GM06990 (cell line): Measurements from ENCODE around the gene POLD2.
A peak's percentile ranks its signal among the peaks of the same experiment; 100 is the strongest.

Source experiments
- DNase-seq: peaks from one replicate; pipeline ENCODE4 v3.0.0-alpha.2; 2011; ENCODE audit not compliant: insufficient read length; ENCODE audit errors: extremely low read depth
- H3K27me3 ChIP-seq: replicated peaks from 2 replicates; pipeline ENCODE4 v1.6.0; 2011; ENCODE audit warnings: low read length; ENCODE audit not compliant: control insufficient read depth, insufficient read depth
- H3K36me3 ChIP-seq: 2 replicates; pipeline ENCODE4 v1.5.1; 2011; ENCODE audit warnings: low read length; ENCODE audit not compliant: control insufficient read depth, insufficient read depth
- H3K4me3 ChIP-seq: replicated peaks from 2 replicates; pipeline ENCODE4 v1.5.1; 2011; ENCODE audit warnings: low read depth, mild to moderate bottlenecking, control low read depth, low read length
- TF ChIP-seq, protein P1 (sequence below): IDR thresholded peaks from 2 replicates; pipeline ENCODE4 v1.5.1; 2011; ENCODE audit warnings: low read length, control low read depth, mild to moderate bottlenecking, inconsistent platforms; ENCODE audit not compliant: insufficient read depth, poor library complexity, severe bottlenecking

POLD2 gene

DNA sequence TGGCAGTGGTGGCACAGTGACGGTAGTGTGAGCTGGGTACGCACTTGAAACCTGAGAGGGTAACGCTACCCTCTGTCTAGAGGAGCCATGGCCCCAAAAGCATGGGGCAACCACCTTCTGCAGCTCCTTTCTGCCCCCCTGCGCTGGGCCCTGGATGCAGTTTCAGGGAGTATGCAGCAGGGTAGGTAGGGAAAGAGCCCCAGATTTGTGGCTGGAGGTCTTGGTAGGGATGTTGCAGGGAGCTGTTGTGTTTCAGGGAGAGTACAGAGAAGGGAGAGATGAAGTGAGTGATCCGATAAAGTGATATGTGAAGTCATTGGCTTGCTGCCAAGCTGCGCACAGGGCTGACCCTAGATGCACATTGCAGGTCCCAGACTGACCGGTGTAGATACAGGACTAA lies 55.3 kb downstream of the POLD2 start:
- DNase-seq: no peak
- TF ChIP-seq, protein P1, sequence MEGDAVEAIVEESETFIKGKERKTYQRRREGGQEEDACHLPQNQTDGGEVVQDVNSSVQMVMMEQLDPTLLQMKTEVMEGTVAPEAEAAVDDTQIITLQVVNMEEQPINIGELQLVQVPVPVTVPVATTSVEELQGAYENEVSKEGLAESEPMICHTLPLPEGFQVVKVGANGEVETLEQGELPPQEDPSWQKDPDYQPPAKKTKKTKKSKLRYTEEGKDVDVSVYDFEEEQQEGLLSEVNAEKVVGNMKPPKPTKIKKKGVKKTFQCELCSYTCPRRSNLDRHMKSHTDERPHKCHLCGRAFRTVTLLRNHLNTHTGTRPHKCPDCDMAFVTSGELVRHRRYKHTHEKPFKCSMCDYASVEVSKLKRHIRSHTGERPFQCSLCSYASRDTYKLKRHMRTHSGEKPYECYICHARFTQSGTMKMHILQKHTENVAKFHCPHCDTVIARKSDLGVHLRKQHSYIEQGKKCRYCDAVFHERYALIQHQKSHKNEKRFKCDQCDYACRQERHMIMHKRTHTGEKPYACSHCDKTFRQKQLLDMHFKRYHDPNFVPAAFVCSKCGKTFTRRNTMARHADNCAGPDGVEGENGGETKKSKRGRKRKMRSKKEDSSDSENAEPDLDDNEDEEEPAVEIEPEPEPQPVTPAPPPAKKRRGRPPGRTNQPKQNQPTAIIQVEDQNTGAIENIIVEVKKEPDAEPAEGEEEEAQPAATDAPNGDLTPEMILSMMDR: peak; percentile 1
- no peaks in the 10 kb centered on the region for H3K27me3 ChIP-seq
- H3K36me3 ChIP-seq: peaks cover 7% of the 10 kb centered on the region
- H3K4me3 ChIP-seq: no peak overlapping the region

DNA sequence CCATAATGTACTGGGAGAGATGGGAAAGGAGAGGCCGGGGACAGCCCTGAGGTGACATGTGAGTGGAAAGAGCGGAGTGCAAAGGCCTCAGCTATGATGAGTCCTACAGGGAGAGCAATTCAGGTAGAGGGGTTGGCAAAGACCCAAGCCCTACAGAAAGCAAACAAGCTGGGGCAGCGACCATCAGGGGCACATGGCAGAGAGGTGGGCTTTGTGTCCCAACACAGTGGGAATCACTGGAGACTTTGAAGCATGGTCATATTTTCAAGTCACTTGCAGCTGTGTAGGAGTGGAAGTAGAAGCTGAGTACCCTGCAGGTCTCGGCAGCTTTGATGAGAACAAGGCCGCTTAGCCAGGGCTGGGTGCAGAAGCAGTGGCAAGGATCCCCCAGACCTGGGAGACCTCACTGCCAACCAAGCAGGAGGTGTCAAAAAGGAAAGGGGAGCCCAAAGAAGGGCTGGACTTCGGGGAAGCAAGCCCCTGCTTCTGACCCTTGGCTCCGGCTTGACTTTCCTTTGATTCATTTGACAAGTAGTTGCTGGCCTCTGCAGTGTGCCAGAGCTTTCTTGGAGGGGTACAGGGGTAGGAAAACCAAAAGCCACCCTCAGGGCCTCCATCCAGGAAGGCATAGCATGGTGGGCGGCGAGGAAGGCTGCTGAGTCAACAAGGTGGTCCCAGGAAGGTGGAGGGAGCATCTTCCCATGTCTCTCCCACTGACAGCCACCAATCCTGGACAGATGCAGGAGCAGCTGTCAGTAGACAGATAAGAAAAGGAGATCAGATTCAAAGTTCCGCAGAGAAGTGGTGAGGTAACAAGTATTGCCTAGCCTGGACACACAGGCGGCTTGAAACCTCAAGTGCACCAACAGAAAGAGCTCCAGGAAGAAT lies 56.0 kb downstream of the POLD2 start:
- TF ChIP-seq, protein P1: no peak
- no peak for DNase-seq
- H3K4me3 ChIP-seq: no peak overlapping the region

DNA sequence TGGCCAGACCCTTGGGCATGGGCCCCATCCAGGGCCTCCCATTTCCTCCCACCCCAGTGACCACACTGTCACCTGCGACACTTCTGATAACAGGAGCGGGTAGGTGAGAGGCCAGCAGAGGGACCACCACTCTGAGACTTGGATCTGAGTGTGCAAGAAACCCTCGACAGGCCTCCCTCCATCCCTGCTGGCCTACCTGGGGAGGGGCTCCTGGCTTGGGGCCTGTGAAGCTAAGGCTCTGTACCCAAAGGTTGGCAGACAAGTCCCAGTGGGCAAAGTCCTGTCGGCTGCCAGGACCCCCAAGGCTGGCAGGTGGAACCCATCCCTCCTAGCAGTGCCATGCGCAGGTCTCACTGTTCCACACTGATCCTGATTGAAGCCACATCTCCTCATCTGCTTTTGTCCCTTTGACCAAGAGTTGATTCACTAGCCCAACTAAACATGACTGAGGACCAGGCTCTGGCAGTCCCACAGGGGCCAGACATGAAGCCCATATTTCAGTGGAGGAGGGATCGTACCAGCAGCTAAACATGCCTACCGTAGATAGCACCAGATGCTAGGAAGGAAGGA lies 56.8 kb downstream of the POLD2 start:
- no peaks in the 10 kb centered on the region for H3K27me3 ChIP-seq
- peaks cover 4% of the 10 kb centered on the region; the same call in 1 of the 2 replicates for H3K36me3 ChIP-seq
- no peak for DNase-seq
- no peak overlapping the region for H3K4me3 ChIP-seq
- TF ChIP-seq, protein P1: no peak

More for the DNA sequence above, 56.0 kb downstream of the POLD2 start:
- H3K27me3 ChIP-seq: no peaks in the 10 kb centered on the region
- no peaks in the 10 kb centered on the region; the same call in 1 of the 2 replicates for H3K36me3 ChIP-seq

DNA sequence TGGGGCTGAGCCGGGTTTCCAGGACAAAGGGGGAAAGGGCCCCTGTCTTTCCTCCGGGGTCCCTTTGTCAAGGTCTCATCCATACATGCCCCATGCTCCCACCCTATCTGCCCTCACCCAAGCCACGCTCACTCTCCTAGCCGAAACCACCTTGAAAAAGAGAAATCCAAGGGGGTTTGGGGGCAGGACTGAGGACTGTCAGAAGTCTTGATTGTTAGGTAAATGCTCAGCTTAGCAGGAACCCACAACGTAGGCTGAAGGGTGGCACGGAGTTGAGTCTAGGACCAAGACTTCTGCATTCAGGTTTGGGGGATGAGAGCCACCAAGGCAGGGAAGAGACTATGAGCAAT lies 57.3 kb downstream of the POLD2 start:
- TF ChIP-seq, protein P1: no peak
- no peak overlapping the region for H3K4me3 ChIP-seq
- no peak for DNase-seq
- no peaks in the 10 kb centered on the region for H3K27me3 ChIP-seq
- H3K36me3 ChIP-seq: peaks cover 7% of the 10 kb centered on the region

DNA sequence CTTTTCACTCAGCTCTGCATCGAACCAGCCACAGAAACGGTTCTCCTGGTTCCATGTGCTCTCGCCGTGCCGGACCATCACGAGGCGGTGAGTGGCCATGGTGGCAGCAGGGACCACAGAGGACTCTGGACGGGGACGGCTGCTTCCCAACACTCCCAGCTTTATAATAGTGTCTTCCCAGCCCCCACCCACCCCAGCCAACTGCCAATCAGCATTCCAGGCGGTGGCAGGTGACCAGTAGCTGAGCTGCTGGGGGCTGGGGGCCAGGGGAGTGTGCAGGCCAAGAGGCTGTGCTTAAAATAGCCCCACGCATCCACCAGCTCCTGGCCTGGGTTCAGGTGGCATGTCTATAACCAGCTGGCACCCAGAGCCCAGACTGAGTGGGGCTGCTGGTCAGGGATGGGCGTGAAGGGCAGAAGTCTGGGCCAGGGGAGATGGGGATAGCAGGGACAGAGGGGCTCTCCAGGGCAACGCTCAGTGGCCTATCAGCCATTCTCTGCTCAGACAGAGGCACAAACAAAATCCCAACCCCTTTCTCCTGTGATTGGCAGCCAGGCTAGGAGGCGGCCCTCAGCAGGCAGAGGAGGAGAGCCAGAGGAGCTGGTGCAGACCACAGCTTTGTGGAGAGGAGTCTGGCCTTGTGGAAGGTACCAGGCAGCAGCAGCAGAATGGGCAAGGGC lies 57.8 kb downstream of the POLD2 start, which contains the start of gene PGAM2:
PGAM2 (minus strand) TSS at position 137 of the 680 bp plus-strand sequence; CDS start at position 99, 38 bp downstream.
- Histone ChIP-seq H3K27me3 (no peaks in the 10 kb centered on the region), H3K4me3 (no peak within 1 kb of the TSS), H3K36me3 (peaks cover 10% of the 10 kb centered on the region)
- TF ChIP-seq, protein P1: no peak
- no peak for DNase-seq
